NCI-H187 treated with DMSO at 0.1 percent for 48 hours (cell line): ENCODE measurements around the gene FCGR2B.
"Not testable (repeated sequence)": the region's sequence is repeated elsewhere in the genome, so short reads cannot be mapped to it uniquely, and the experiment has no call there.

Experiments
- DNase-seq: peaks from one replicate; lab custom pipeline; 2025; lab: John Stamatoyannopoulos, UW

The FCGR2B gene

GRCh38 chr1:161706113-161706481 lies 43.2 kb downstream of the FCGR2B start:
- no peak for DNase-seq

- no peak for DNase-seq
Observed at GRCh38 chr1:161706482-161707347, 43.8 kb downstream of the FCGR2B start, which contains the start of gene FCRLA. Gene FCRLA, plus strand, starts transcription at chr1:161707229. Its CDS starts 36 bp downstream, at chr1:161707265.

- DNase-seq: no peak
Observed at GRCh38 chr1:161707503-161707902, 44.6 kb downstream of the FCGR2B start.

GRCh38 chr1:161709373-161709772 lies 46.4 kb downstream of the FCGR2B start:
- DNase-seq: no peak

- no peak for DNase-seq
Observed at GRCh38 chr1:161710560-161710959, 47.6 kb downstream of the FCGR2B start.

GRCh38 chr1:161718559-161719324 lies 55.8 kb downstream of the FCGR2B start:
- DNase-seq: no peak

GRCh38 chr1:161719325-161719611 lies 56.3 kb downstream of the FCGR2B start:
- no peak for DNase-seq

GRCh38 chr1:161720422-161720821 lies 57.5 kb downstream of the FCGR2B start:
- no peak for DNase-seq

- DNase-seq: no peak
Observed at GRCh38 chr1:161720956-161721737, 58.2 kb downstream of the FCGR2B start, which contains the start of gene FCRLB. Gene FCRLB, plus strand, starts transcription at chr1:161721544. Its CDS starts 1,129 bp downstream, at chr1:161722673.

- DNase-seq: no peak
Observed at GRCh38 chr1:161721738-161722343, 58.9 kb downstream of the FCGR2B start.

- no peak for DNase-seq
Observed at GRCh38 chr1:161722406-161722805, 59.5 kb downstream of the FCGR2B start.

- DNase-seq: no peak
Observed at GRCh38 chr1:161723459-161724141, 60.7 kb downstream of the FCGR2B start.

GRCh38 chr1:161725258-161725907 lies 62.4 kb downstream of the FCGR2B start:
- not testable (repeated sequence) for DNase-seq

GRCh38 chr1:161725908-161726472 lies 63.0 kb downstream of the FCGR2B start:
- DNase-seq: no peak

GRCh38 chr1:161726473-161727255 lies 63.7 kb downstream of the FCGR2B start:
- DNase-seq: no peak

GRCh38 chr1:161727256-161727924 lies 64.4 kb downstream of the FCGR2B start:
- DNase-seq: no peak
